GM12891 (cell line): ENCODE results near the gene EIPR1.

Source experiments
- DNase-seq: peaks from one replicate; pipeline ENCODE4 v3.0.0; 2011; ENCODE audit warnings: low spot score; ENCODE audit not compliant: insufficient read length
- FAIRE-seq: peaks from 2 replicates; lab custom pipeline; 2011; peaks lifted over from hg19 to GRCh38; lab: Jason Lieb, UNC
- PAX5 ChIP-seq: IDR thresholded peaks from 2 replicates; pipeline ENCODE4 v1.6.1; 2011; ENCODE audit warnings: low read length, moderate library complexity, mild to moderate bottlenecking; ENCODE audit not compliant: insufficient read depth, severe bottlenecking
- POLR2A ChIP-seq: IDR thresholded peaks from 2 replicates; pipeline ENCODE4 v1.6.1; 2011; ENCODE audit warnings: low read depth, low read length, control low read depth
- POLR2AphosphoS5 ChIP-seq: IDR thresholded peaks from 2 replicates; pipeline ENCODE4 v1.6.1; 2011; ENCODE audit warnings: low read depth, low read length, control low read depth
- POU2F2 ChIP-seq: IDR thresholded peaks from 2 replicates; pipeline ENCODE4 v1.6.1; 2011; ENCODE audit warnings: low read depth, mild to moderate bottlenecking, control low read depth, low read length, moderate library complexity
- SPI1 ChIP-seq: IDR thresholded peaks from 2 replicates; pipeline ENCODE4 v1.6.1; 2011; ENCODE audit warnings: low read depth, low read length, control low read depth
- TAF1 ChIP-seq: IDR thresholded peaks from 2 replicates; pipeline ENCODE4 v1.6.1; 2011; ENCODE audit warnings: low read depth, low read length, control low read depth

Gene EIPR1

GRCh38 chr2:3418766-3419404 is 41.3 kb upstream of the EIPR1 start:
- TF ChIP-seq POLR2AphosphoS5 (no peak), POU2F2 (no peak), POLR2A (no peak), TAF1 (no peak), SPI1 (no peak), PAX5 (no peak)
- no peak for DNase-seq
- FAIRE-seq, result no peak

GRCh38 chr2:3414133-3414860 is 36.7 kb upstream of the EIPR1 start:
- TF ChIP-seq POU2F2 (no peak), PAX5 (no peak), SPI1 (no peak), POLR2A (no peak)
- FAIRE-seq (no peak), DNase-seq (no peak)

GRCh38 chr2:3413697-3414096 is 36.1 kb upstream of the EIPR1 start:
- no peak for FAIRE-seq
- no peak for DNase-seq
- no peak for TF ChIP-seq SPI1
- TF ChIP-seq POLR2A, result no peak
- no peak for TF ChIP-seq PAX5
- no peak for TF ChIP-seq POU2F2
- TF ChIP-seq POLR2AphosphoS5, result no peak
- TF ChIP-seq TAF1, result no peak

GRCh38 chr2:3411103-3411502 is 33.5 kb upstream of the EIPR1 start:
- FAIRE-seq (no peak), DNase-seq (no peak)
- no peak for TF ChIP-seq POLR2A

- TF ChIP-seq SPI1 (no peak), POU2F2 (no peak), POLR2AphosphoS5 (no peak), TAF1 (no peak), POLR2A (no peak), PAX5 (no peak)
- DNase-seq (no peak), FAIRE-seq (no peak)
Measured at GRCh38 chr2:3409627-3410170, 32.1 kb upstream of the EIPR1 start.

- no peak for FAIRE-seq
- no peak for DNase-seq
- no peak for TF ChIP-seq POLR2AphosphoS5
- no peak for TF ChIP-seq SPI1
- no peak for TF ChIP-seq PAX5
- TF ChIP-seq TAF1, result no peak
- no peak for TF ChIP-seq POLR2A
- TF ChIP-seq POU2F2, result no peak
Measured at GRCh38 chr2:3408781-3409180, 31.2 kb upstream of the EIPR1 start.

GRCh38 chr2:3406501-3406900 is 28.9 kb upstream of the EIPR1 start:
- DNase-seq (no peak), FAIRE-seq (no peak)
- TF ChIP-seq TAF1, result no peak

GRCh38 chr2:3405876-3406275 is 28.3 kb upstream of the EIPR1 start:
- no peak for TF ChIP-seq PAX5
- no peak for TF ChIP-seq TAF1
- TF ChIP-seq POLR2A, result no peak
- no peak for TF ChIP-seq POLR2AphosphoS5
- no peak for TF ChIP-seq POU2F2
- no peak for TF ChIP-seq SPI1
- DNase-seq, result no peak
- FAIRE-seq, result no peak

GRCh38 chr2:3405307-3405706 is 27.7 kb upstream of the EIPR1 start:
- TF ChIP-seq TAF1, result no peak
- no peak for TF ChIP-seq PAX5
- TF ChIP-seq POLR2AphosphoS5, result no peak
- no peak for TF ChIP-seq SPI1
- no peak for TF ChIP-seq POLR2A
- no peak for TF ChIP-seq POU2F2
- DNase-seq, result no peak
- peak; percentile 23 for FAIRE-seq

- FAIRE-seq (no peak), DNase-seq (no peak)
- TF ChIP-seq SPI1 (no peak), PAX5 (no peak), POU2F2 (no peak), POLR2AphosphoS5 (no peak), POLR2A (no peak), TAF1 (no peak)
Measured at GRCh38 chr2:3404349-3404894, 26.8 kb upstream of the EIPR1 start.
